Trophoblast cell (in vitro differentiated cells and primary cell): ENCODE measurements around the gene ZFY.

Experiments used
- DNase-seq, 2 donors: peaks; one replicate each; pipeline ENCODE4 v3.0.0-alpha.2; 2016
- H2AFZ ChIP-seq: 2 replicates; pipeline ENCODE4 v1.6.1; 2013; ENCODE audit warnings: low read length, moderate library complexity, mild to moderate bottlenecking; ENCODE audit not compliant: insufficient read depth, poor library complexity
- H2AK5ac ChIP-seq: 2 replicates; pipeline ENCODE4 v1.6.1; 2013; ENCODE audit warnings: mild to moderate bottlenecking, low read length
- H2BK120ac ChIP-seq: 2 replicates; pipeline ENCODE4 v1.6.1; 2013; ENCODE audit warnings: low read length, mild to moderate bottlenecking, moderate library complexity; ENCODE audit not compliant: insufficient read depth, poor library complexity
- H2BK12ac ChIP-seq: 2 replicates; pipeline ENCODE4 v1.6.1; 2013; ENCODE audit warnings: mild to moderate bottlenecking, low read length, moderate library complexity
- H2BK5ac ChIP-seq: 2 replicates; pipeline ENCODE4 v1.6.1; 2013; ENCODE audit warnings: low read length, low read depth, moderate library complexity, mild to moderate bottlenecking; ENCODE audit not compliant: poor library complexity
- H3K14ac ChIP-seq: 2 replicates; pipeline ENCODE4 v1.6.1; 2013; ENCODE audit warnings: mild to moderate bottlenecking, low read length
- H3K18ac ChIP-seq: 2 replicates; pipeline ENCODE4 v1.6.1; 2013; ENCODE audit warnings: mild to moderate bottlenecking, low read length
- H3K23ac ChIP-seq: 2 replicates; pipeline ENCODE4 v1.6.1; 2013; ENCODE audit warnings: low read length
- H3K27ac ChIP-seq: 2 replicates; pipeline ENCODE4 v1.5.1; 2013; ENCODE audit warnings: low read depth, mild to moderate bottlenecking, inconsistent platforms, low read length, moderate library complexity
- H3K27me3 ChIP-seq: 2 replicates; pipeline ENCODE4 v1.6.1; 2013; ENCODE audit warnings: inconsistent platforms, mild to moderate bottlenecking, low read length, moderate library complexity; ENCODE audit not compliant: insufficient read depth
- H3K36me3 ChIP-seq, 2 experiments: 1 replicate in 1 of 2; 2 replicates in 1 of 2; pipeline ENCODE4 v1.6.1; 2013; ENCODE audit warnings: low read length in 2 of 2, mild to moderate bottlenecking in 2 of 2, moderate library complexity in 1 of 2; ENCODE audit not compliant: insufficient read depth in 2 of 2, control insufficient read depth in 1 of 2
- H3K4ac ChIP-seq: 2 replicates; pipeline ENCODE4 v1.6.1; 2013; ENCODE audit warnings: low read depth, mild to moderate bottlenecking, low read length, moderate library complexity
- H3K4me1 ChIP-seq, 2 experiments: 1 replicate in 1 of 2; 2 replicates in 1 of 2; pipeline ENCODE4 v1.6.1; 2013; ENCODE audit warnings: low read length in 2 of 2, mild to moderate bottlenecking in 2 of 2, moderate library complexity in 1 of 2; ENCODE audit not compliant: insufficient read depth in 2 of 2, control insufficient read depth in 1 of 2
- H3K4me2 ChIP-seq: 2 replicates; pipeline ENCODE4 v1.6.1; 2013; ENCODE audit warnings: inconsistent platforms, mild to moderate bottlenecking, low read length, moderate library complexity
- H3K4me3 ChIP-seq: 2 replicates; pipeline ENCODE4 v1.5.1; 2013; ENCODE audit warnings: mild to moderate bottlenecking, low read depth, low read length, inconsistent platforms
- H3K79me1 ChIP-seq: one replicate; pipeline ENCODE4 v1.6.1; 2013; ENCODE audit warnings: low read length
- H3K79me2 ChIP-seq: 2 replicates; pipeline ENCODE4 v1.6.1; 2013; ENCODE audit warnings: low read length, mild to moderate bottlenecking; ENCODE audit not compliant: control insufficient read depth, insufficient read depth, poor library complexity
- H3K9ac ChIP-seq: 2 replicates; pipeline ENCODE4 v1.6.1; 2013; ENCODE audit warnings: mild to moderate bottlenecking, low read length
- H3K9me3 ChIP-seq: 2 replicates; pipeline ENCODE4 v1.6.1; 2013; ENCODE audit warnings: low read depth, mild to moderate bottlenecking, control low read depth, inconsistent platforms, low read length; ENCODE audit not compliant: insufficient read depth
- H4K12ac ChIP-seq: 2 replicates; pipeline ENCODE4 v1.6.1; 2013; ENCODE audit warnings: low read depth, mild to moderate bottlenecking, low read length, moderate library complexity
- H4K8ac ChIP-seq: 2 replicates; pipeline ENCODE4 v1.6.1; 2013; ENCODE audit warnings: low read depth, mild to moderate bottlenecking, low read length, moderate library complexity
- H4K91ac ChIP-seq: one replicate; pipeline ENCODE4 v1.6.1; 2013; ENCODE audit warnings: low read depth, mild to moderate bottlenecking, low read length, moderate library complexity
- WGBS: extraction: QIAGEN DNeasy Blood & Tissue Kit; methylation state at CpG from one replicate; pipeline ENCODE4 v1.1.7; 2013; ENCODE audit warnings: missing lambda C conversion rate; ENCODE audit not compliant: insufficient read length, insufficient coverage; ENCODE audit errors: extremely low coverage; 5-methylcytosine and 5-hydroxymethylcytosine counted together

ZFY gene

GRCh38 chrY:2955561-2955960 is 20.4 kb downstream of the ZFY start:
- no peak overlapping the region for H3K18ac ChIP-seq
- no peak overlapping the region for H3K4ac ChIP-seq
- no peak overlapping the region for H2AK5ac ChIP-seq
- H2AFZ ChIP-seq = no peak overlapping the region
- H2BK120ac ChIP-seq = no peak overlapping the region
- no peak overlapping the region for H3K23ac ChIP-seq
- H3K9ac ChIP-seq = no peak overlapping the region
- H3K9me3 ChIP-seq = no peaks in the 10 kb centered on the region
- no peak overlapping the region for H3K27ac ChIP-seq
- H2BK12ac ChIP-seq = no peak overlapping the region
- no peak overlapping the region for H4K8ac ChIP-seq
- H3K79me1 ChIP-seq = no peaks in the 10 kb centered on the region
- no peak for DNase-seq
- no peak overlapping the region for H4K12ac ChIP-seq
- H3K4me3 ChIP-seq = no peak overlapping the region
- H3K79me2 ChIP-seq = no peaks in the 10 kb centered on the region
- no peak overlapping the region for H3K14ac ChIP-seq
- H3K4me1 ChIP-seq = peaks cover 0 to 2% of the 10 kb centered on the region in 2 experiments
- H4K91ac ChIP-seq = no peak overlapping the region
- H3K36me3 ChIP-seq = peaks cover 0 to 2% of the 10 kb centered on the region in 2 experiments
- H2BK5ac ChIP-seq = no peak overlapping the region
- no peaks in the 10 kb centered on the region for H3K27me3 ChIP-seq
- no CpG with 5 or more reads among the region's 3 CpGs for WGBS
- no peak overlapping the region for H3K4me2 ChIP-seq

GRCh38 chrY:2962061-2962460 is 26.9 kb downstream of the ZFY start:
- no peaks in the 10 kb centered on the region for H3K27me3 ChIP-seq
- H3K4me2 ChIP-seq = no peak overlapping the region
- H4K12ac ChIP-seq = no peak overlapping the region
- no peak overlapping the region for H3K18ac ChIP-seq
- H3K27ac ChIP-seq = no peak overlapping the region
- H3K4ac ChIP-seq = no peak overlapping the region
- no peaks in the 10 kb centered on the region for H3K79me1 ChIP-seq
- H2BK5ac ChIP-seq = no peak overlapping the region
- H3K4me1 ChIP-seq = no peaks in the 10 kb centered on the region
- no peak overlapping the region for H2AFZ ChIP-seq
- no peaks in the 10 kb centered on the region for H3K79me2 ChIP-seq
- H4K8ac ChIP-seq = no peak overlapping the region
- H3K4me3 ChIP-seq = no peak overlapping the region
- no peak overlapping the region for H2AK5ac ChIP-seq
- no peak overlapping the region for H3K9ac ChIP-seq
- H3K36me3 ChIP-seq = peaks cover under 1 to 3% of the 10 kb centered on the region in 2 experiments
- H2BK120ac ChIP-seq = no peak overlapping the region
- DNase-seq = no peak
- no peak overlapping the region for H3K23ac ChIP-seq
- H3K14ac ChIP-seq = no peak overlapping the region
- no peaks in the 10 kb centered on the region for H3K9me3 ChIP-seq
- no CpG with 5 or more reads among the region's 2 CpGs for WGBS
- no peak overlapping the region for H2BK12ac ChIP-seq
- H4K91ac ChIP-seq = no peak overlapping the region

- WGBS = no CpG with 5 or more reads among the region's 1 CpG
- DNase-seq = no peak
- no peak overlapping the region for H3K4ac ChIP-seq
- no peak overlapping the region for H2BK120ac ChIP-seq
- H3K9ac ChIP-seq = no peak overlapping the region
- H3K4me1 ChIP-seq = no peaks in the 10 kb centered on the region
- H3K4me2 ChIP-seq = no peak overlapping the region
- no peak overlapping the region for H3K14ac ChIP-seq
- no peak overlapping the region for H2AFZ ChIP-seq
- no peaks in the 10 kb centered on the region for H3K27me3 ChIP-seq
- no peak overlapping the region for H3K23ac ChIP-seq
- H2BK12ac ChIP-seq = no peak overlapping the region
- H3K9me3 ChIP-seq = no peaks in the 10 kb centered on the region
- no peak overlapping the region for H4K8ac ChIP-seq
- H3K4me3 ChIP-seq = no peak overlapping the region
- H3K79me1 ChIP-seq = no peaks in the 10 kb centered on the region
- H3K27ac ChIP-seq = no peak overlapping the region
- H4K12ac ChIP-seq = no peak overlapping the region
- no peak overlapping the region for H4K91ac ChIP-seq
- H3K36me3 ChIP-seq = peaks cover 0 to 3% of the 10 kb centered on the region in 2 experiments
- no peaks in the 10 kb centered on the region for H3K79me2 ChIP-seq
- no peak overlapping the region for H2AK5ac ChIP-seq
- no peak overlapping the region for H3K18ac ChIP-seq
- no peak overlapping the region for H2BK5ac ChIP-seq
Measured at GRCh38 chrY:2964814-2965213, 29.6 kb downstream of the ZFY start.

GRCh38 chrY:2965629-2966028 is 30.4 kb downstream of the ZFY start:
- Histone ChIP-seq H2BK120ac (no peak overlapping the region), H3K9ac (no peak overlapping the region), H3K27me3 (no peaks in the 10 kb centered on the region), H4K12ac (no peak overlapping the region), H3K9me3 (no peaks in the 10 kb centered on the region), H2BK12ac (no peak overlapping the region), H3K79me1 (no peaks in the 10 kb centered on the region), H3K36me3 (peaks cover 0 to 3% of the 10 kb centered on the region in 2 experiments), H3K18ac (no peak overlapping the region), H3K23ac (no peak overlapping the region), H3K14ac (no peak overlapping the region), H2AFZ (no peak overlapping the region), H2AK5ac (no peak overlapping the region), H3K4me1 (no peaks in the 10 kb centered on the region), H4K91ac (no peak overlapping the region), H4K8ac (no peak overlapping the region), H2BK5ac (no peak overlapping the region), H3K27ac (no peak overlapping the region), H3K79me2 (no peaks in the 10 kb centered on the region), H3K4ac (no peak overlapping the region), H3K4me2 (no peak overlapping the region), H3K4me3 (no peak overlapping the region)
- no peak for DNase-seq
- no CpG with 5 or more reads among the region's 1 CpG for WGBS
